Calu3 (cell line): ENCODE data around the gene NMT1. TPM values are rescaled to one million over a fixed set of nuclear protein-coding genes. Genes with fewer than 3 reads are reported as not detected.
A peak's percentile ranks its signal among the peaks of the same experiment; 100 is the strongest.

Experiments
- BruUV-seq: library from RNA; stranded (reverse); fragments of 400-500 nt; replicated peaks from 2 replicates; lab custom pipeline; 2021; lab: Mats Ljungman, UMichigan
- CTCF ChIA-PET: fragments of 300-600 bp; sonication (Branson Sonifier 250); formaldehyde crosslinking; loops from one replicate; lab custom pipeline; 2022; ENCODE audit warnings: antibody characterized with exemption; lab: Charles Lee
- DNase-seq: peaks from one replicate; pipeline ENCODE4 v3.0.0; 2022
- H3K27ac Mint-ChIP-seq: one replicate; pipeline ENCODE4 v1.8.0; 2022; ENCODE audit warnings: mixed read lengths; ENCODE audit not compliant: unreplicated experiment
- H3K27me3 Mint-ChIP-seq: one replicate; pipeline ENCODE4 v1.8.0; 2022; ENCODE audit warnings: mixed read lengths; ENCODE audit not compliant: unreplicated experiment
- H3K36me3 Mint-ChIP-seq: one replicate; pipeline ENCODE4 v1.8.0; 2022; ENCODE audit warnings: mild to moderate bottlenecking, moderate library complexity, mixed read lengths; ENCODE audit not compliant: insufficient read depth, unreplicated experiment
- H3K4me1 Mint-ChIP-seq: one replicate; pipeline ENCODE4 v1.8.0; 2022; ENCODE audit warnings: mild to moderate bottlenecking, low read depth, mixed read lengths; ENCODE audit not compliant: unreplicated experiment
- H3K4me3 Mint-ChIP-seq: one replicate; pipeline ENCODE4 v1.8.0; 2022; ENCODE audit warnings: mild to moderate bottlenecking, low read depth, moderate library complexity, mixed read lengths; ENCODE audit not compliant: unreplicated experiment
- H3K9me3 Mint-ChIP-seq: one replicate; pipeline ENCODE4 v1.8.0; 2022; ENCODE audit warnings: low read depth, mixed read lengths; ENCODE audit not compliant: unreplicated experiment
- intact Hi-C: fragments of 100-400 bp; cut with micrococcal nuclease; formaldehyde crosslinking; loops from one replicate; pipeline ENCODE4 v1.10.0; 2022; ENCODE audit not compliant: unreplicated experiment
- total RNA-seq: library from RNA; stranded (reverse); gene quantifications from 2 replicates; pipeline ENCODE4 v1.2.3, GENCODE V29; 2022
- TF ChIP-seq, protein P1 (sequence below): fragments of 200-600 bp; IDR thresholded peaks from one replicate; pipeline ENCODE4 v1.8.0; 2022; ENCODE audit warnings: antibody characterized with exemption; ENCODE audit not compliant: unreplicated experiment

NMT1 gene
- total RNA-seq, 1 experiment from 2014 or later, result 185 TPM

DNA sequence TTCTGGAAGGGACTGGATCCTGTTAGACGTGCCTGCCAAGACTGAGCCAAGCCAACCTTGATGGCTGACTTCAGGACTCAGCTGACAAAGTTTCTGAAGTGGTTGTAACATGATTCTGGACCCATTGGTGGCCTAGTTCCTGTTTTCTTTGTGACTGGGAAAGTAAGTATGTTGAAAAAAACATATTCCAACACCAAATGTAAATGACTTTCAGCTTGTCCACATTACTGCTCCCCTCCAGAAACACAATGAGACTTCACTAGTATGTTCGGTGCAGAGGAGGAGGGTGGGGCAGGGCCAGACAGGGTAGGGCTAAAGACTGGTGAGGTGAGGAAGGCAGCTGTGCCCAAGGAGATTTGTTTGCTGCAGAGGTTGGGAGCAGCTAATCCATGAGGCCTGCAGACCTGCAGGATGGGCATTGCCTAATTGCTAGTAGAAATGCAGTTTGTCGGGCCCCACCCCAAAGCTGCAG is 26.4 kb downstream of the NMT1 start:
- no peak for DNase-seq
- Mint-ChIP-seq H3K4me3 (no peak overlapping the region), H3K27ac (no peak overlapping the region), H3K27me3 (no peaks in the 10 kb centered on the region), H3K9me3 (peaks cover 3% of the 10 kb centered on the region), H3K36me3 (peaks cover 86% of the 10 kb centered on the region), H3K4me1 (peaks cover 9% of the 10 kb centered on the region)
- intact Hi-C loops, result no loop called here
- TF ChIP-seq, protein P1, sequence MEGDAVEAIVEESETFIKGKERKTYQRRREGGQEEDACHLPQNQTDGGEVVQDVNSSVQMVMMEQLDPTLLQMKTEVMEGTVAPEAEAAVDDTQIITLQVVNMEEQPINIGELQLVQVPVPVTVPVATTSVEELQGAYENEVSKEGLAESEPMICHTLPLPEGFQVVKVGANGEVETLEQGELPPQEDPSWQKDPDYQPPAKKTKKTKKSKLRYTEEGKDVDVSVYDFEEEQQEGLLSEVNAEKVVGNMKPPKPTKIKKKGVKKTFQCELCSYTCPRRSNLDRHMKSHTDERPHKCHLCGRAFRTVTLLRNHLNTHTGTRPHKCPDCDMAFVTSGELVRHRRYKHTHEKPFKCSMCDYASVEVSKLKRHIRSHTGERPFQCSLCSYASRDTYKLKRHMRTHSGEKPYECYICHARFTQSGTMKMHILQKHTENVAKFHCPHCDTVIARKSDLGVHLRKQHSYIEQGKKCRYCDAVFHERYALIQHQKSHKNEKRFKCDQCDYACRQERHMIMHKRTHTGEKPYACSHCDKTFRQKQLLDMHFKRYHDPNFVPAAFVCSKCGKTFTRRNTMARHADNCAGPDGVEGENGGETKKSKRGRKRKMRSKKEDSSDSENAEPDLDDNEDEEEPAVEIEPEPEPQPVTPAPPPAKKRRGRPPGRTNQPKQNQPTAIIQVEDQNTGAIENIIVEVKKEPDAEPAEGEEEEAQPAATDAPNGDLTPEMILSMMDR, result no peak
- CTCF ChIA-PET, result interaction anchor here (0.6 to 1.4 kb wide), 2 partner anchors 11 to 1753 kb away, joined by 3 read pairs; no protein-coding TSS in a partner anchor
- BruUV-seq, result no TSS peak

DNA sequence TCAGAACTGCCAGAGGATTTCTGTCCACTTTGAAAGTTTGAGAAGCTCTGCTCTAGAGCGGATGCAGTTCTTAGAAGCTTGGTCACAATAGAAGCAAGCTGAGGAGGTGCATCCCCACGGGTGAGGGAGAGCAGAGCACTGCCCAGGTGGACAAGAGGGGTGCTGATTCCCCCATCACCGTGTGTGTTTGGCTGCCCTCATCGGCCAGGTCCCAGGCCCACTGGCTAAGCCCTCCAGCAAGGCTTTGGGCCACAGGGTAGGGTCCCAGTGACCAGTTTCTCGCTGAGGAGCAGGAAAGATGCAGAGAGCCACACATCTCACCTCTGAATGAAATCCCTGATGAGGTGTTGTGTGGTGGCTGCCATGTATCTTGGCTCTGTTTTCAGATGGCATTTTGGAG is 26.9 kb downstream of the NMT1 start:
- Mint-ChIP-seq H3K4me3 (no peak overlapping the region), H3K9me3 (peaks cover 3% of the 10 kb centered on the region), H3K4me1 (peaks cover 14% of the 10 kb centered on the region), H3K27me3 (no peaks in the 10 kb centered on the region), H3K36me3 (peaks cover 91% of the 10 kb centered on the region), H3K27ac (no peak overlapping the region)
- no peak for DNase-seq
- BruUV-seq, result no TSS peak
- TF ChIP-seq, protein P1, result no peak
- CTCF ChIA-PET, result interaction anchor here (1.1 to 1.4 kb wide), 2 partner anchors 11 to 48 kb away, joined by 3 read pairs; partner anchors contain the start of gene ACBD4
- intact Hi-C loops, result no loop called here

DNA sequence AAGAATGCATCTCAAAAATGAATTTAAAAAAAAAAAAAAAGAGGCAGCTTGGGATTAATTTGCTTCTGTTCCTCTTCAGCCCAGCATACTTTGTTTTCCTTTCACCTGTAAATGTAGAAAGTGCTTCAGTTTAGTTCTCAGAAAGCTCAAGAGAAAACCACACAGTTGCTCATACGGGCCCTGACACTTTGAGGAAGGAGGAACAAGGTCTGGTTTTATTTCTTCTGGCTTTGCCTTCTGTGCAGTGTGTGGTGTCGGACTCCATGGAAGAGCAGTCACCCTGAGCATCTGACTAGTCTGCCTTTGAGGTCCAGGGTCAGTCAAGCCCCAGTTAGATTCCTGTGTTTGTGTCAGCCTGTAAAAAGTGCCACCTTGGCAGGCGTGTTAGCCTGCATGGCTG is 27.6 kb downstream of the NMT1 start:
- Mint-ChIP-seq H3K36me3 (peaks cover 92% of the 10 kb centered on the region), H3K4me3 (no peak overlapping the region), H3K27me3 (no peaks in the 10 kb centered on the region), H3K4me1 (peaks cover 21% of the 10 kb centered on the region), H3K27ac (no peak overlapping the region), H3K9me3 (peaks cover 3% of the 10 kb centered on the region)
- TF ChIP-seq, protein P1, result no peak
- BruUV-seq, result TSS peak; percentile 26
- intact Hi-C loops, result no loop called here
- CTCF ChIA-PET, result interaction anchor here (1.1 to 1.4 kb wide), 2 partner anchors 10 to 47 kb away, joined by 3 read pairs; partner anchors contain the start of gene ACBD4
- no peak for DNase-seq

DNA sequence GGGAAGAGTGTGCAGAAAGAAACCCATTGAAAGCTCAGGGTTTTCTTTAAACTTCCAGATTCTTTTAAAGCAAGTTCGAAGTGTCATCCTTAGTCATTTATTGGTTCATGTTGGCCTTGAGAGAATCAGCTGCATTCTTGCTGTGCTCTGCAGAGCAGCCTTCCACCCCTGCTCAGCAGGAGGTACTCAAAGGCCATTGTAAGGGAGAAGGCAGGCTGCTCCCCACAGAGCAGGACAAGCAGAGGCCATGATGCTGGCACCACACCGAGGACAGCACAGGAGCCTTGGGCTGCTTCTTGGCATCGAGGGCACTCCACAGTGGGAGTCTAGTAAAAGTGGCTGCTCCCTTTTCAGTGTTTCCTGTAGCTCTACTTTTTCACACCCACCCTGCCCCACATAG is 29.6 kb downstream of the NMT1 start:
- no peak overlapping the region for H3K27ac Mint-ChIP-seq
- peaks cover 3% of the 10 kb centered on the region for H3K9me3 Mint-ChIP-seq
- H3K4me3 Mint-ChIP-seq, result no peak overlapping the region
- DNase-seq, result no peak
- TF ChIP-seq, protein P1, result no peak
- peaks cover 90% of the 10 kb centered on the region for H3K36me3 Mint-ChIP-seq
- CTCF ChIA-PET, result interaction anchor here (0.7 kb wide), 2 partner anchors 13 to 331 kb away, joined by 3 to 4 read pairs; no protein-coding TSS in a partner anchor
- intact Hi-C loops, result no loop called here
- BruUV-seq, result no TSS peak
- no peaks in the 10 kb centered on the region for H3K27me3 Mint-ChIP-seq
- H3K4me1 Mint-ChIP-seq, result peaks cover 24% of the 10 kb centered on the region
